Naive thymus-derived CD4-positive, alpha-beta T cell (primary cell): ENCODE results near the gene S100A3. TPM values are rescaled to one million over a fixed set of nuclear protein-coding genes. Genes with fewer than 3 reads are reported as not detected.

Source experiments
- ATAC-seq: fragments of 150-1000 bp; cut with Tn5 transposase; 2 replicates; pipeline ENCODE4 v1.10.0; 2021; ENCODE audit warnings: mild to moderate bottlenecking, moderate library complexity
- CTCF ChIA-PET: fragments of 350-600 bp; sonication (Branson Sonifier 250); formaldehyde crosslinking; loops from one replicate; lab custom pipeline; 2021; ENCODE audit warnings: antibody characterized with exemption; lab: Charles Lee
- POLR2A ChIA-PET: fragments of 350-600 bp; sonication (Branson Sonifier 250); formaldehyde crosslinking; loops from one replicate; lab custom pipeline; 2021; ENCODE audit warnings: antibody characterized with exemption, inconsistent platforms; lab: Charles Lee
- DNase-seq, 9 donors: peaks; one replicate each; pipeline versions ENCODE4 v3.0.0 to v3.0.0-alpha.2; 2020 to 2022; ENCODE audit warnings: mixed read lengths in 1 of 9
- H3K27ac ChIP-seq: one replicate; pipeline ENCODE4 v1.7.0; 2013; ENCODE audit warnings: mild to moderate bottlenecking, low read depth, low read length, moderate library complexity
- H3K27me3 ChIP-seq, 2 donors: one replicate each; pipeline ENCODE4 v1.7.0; 2013; ENCODE audit warnings: low read length in 2 of 2, mild to moderate bottlenecking in 2 of 2, moderate library complexity in 2 of 2; ENCODE audit not compliant: control insufficient read depth in 2 of 2, insufficient read depth in 2 of 2
- H3K36me3 ChIP-seq, 3 experiments: 1 replicate in 2 of 3; 2 replicates in 1 of 3; pipeline ENCODE4 v1.7.0; 2013; ENCODE audit warnings: low read length in 3 of 3, mild to moderate bottlenecking in 3 of 3, moderate library complexity in 1 of 3; ENCODE audit not compliant: insufficient read depth in 3 of 3, control insufficient read depth in 2 of 3
- H3K4me1 ChIP-seq, 2 donors: one replicate each; pipeline ENCODE4 v1.7.0; 2013; ENCODE audit warnings: low read length in 2 of 2, mild to moderate bottlenecking in 2 of 2, moderate library complexity in 1 of 2; ENCODE audit not compliant: control insufficient read depth in 2 of 2, insufficient read depth in 2 of 2
- H3K4me3 ChIP-seq: 2 replicates; pipeline ENCODE4 v1.7.0; 2013; ENCODE audit warnings: mild to moderate bottlenecking, low read length
- H3K9me3 ChIP-seq, 3 experiments: 1 replicate in 2 of 3; 2 replicates in 1 of 3; pipeline ENCODE4 v1.7.0; 2013; ENCODE audit warnings: low read length in 3 of 3; ENCODE audit not compliant: control insufficient read depth in 2 of 3
- H3K27ac Mint-ChIP-seq, 9 donors: one replicate each; pipeline ENCODE4 v1.8.0; 2020 to 2022; ENCODE audit warnings: mixed read lengths in 9 of 9, mild to moderate bottlenecking in 8 of 9, moderate library complexity in 5 of 9, inconsistent platforms in 2 of 9
- H3K27me3 Mint-ChIP-seq, 5 donors: one replicate each; pipeline ENCODE4 v1.8.0; 2021 to 2022; ENCODE audit warnings: mixed read lengths in 5 of 5, mild to moderate bottlenecking in 1 of 5
- H3K36me3 Mint-ChIP-seq, 5 donors: one replicate each; pipeline ENCODE4 v1.8.0; 2020 to 2022; ENCODE audit warnings: mixed read lengths in 5 of 5, mild to moderate bottlenecking in 3 of 5, inconsistent platforms in 1 of 5
- H3K4me1 Mint-ChIP-seq, 7 donors: one replicate each; pipeline ENCODE4 v1.8.0; 2020 to 2022; ENCODE audit warnings: mixed read lengths in 7 of 7, mild to moderate bottlenecking in 3 of 7, inconsistent platforms in 1 of 7
- H3K4me3 Mint-ChIP-seq, 10 donors: one replicate each; pipeline ENCODE4 v1.8.0; 2020 to 2022; ENCODE audit warnings: mild to moderate bottlenecking in 10 of 10, mixed read lengths in 10 of 10, moderate library complexity in 6 of 10, inconsistent platforms in 2 of 10
- H3K9me3 Mint-ChIP-seq, 11 donors: one replicate each; pipeline ENCODE4 v1.8.0; 2020 to 2022; ENCODE audit warnings: mixed read lengths in 11 of 11, mild to moderate bottlenecking in 4 of 11, inconsistent platforms in 1 of 11, moderate library complexity in 1 of 11
- intact Hi-C, 2 donors: fragments of 100-400 bp; cut with micrococcal nuclease; formaldehyde crosslinking; loops; one replicate each; pipeline ENCODE4 v1.15.1; 2023
- polyA plus RNA-seq, 2 donors: library from polyadenylated mRNA; unstranded; fragments of 300-500 nt; fragmentation: Illumina TruSeq; gene quantifications; one replicate each; pipeline ENCODE4 v1.2.3, GENCODE V29; 2021
- total RNA-seq, 6 experiments: library from RNA in 5 of 6; stranded (reverse) in 5 of 6; gene quantifications; 1 replicate in 5 of 6; 2 replicates in 1 of 6; pipeline ENCODE4 v1.2.3 and lab custom pipeline; 2021 to 2026

The S100A3 gene
- total and polyA plus RNA-seq, 7 experiments from 2014 or later: not detected

GRCh38 chr1:153567621-153568366 is 18.7 kb upstream of the S100A3 start:
- peaks cover 12 to 13% of the 10 kb centered on the region in 2 donors for H3K4me1 ChIP-seq
- H3K36me3 ChIP-seq: no peaks in the 10 kb centered on the region
- H3K9me3 ChIP-seq: no peaks in the 10 kb centered on the region
- no peak overlapping the region for H3K4me3 ChIP-seq
- Mint-ChIP-seq H3K9me3 (no peaks in the 10 kb centered on the region), H3K4me1 (peaks cover 25 to 36% (median 30%) of the 10 kb centered on the region in 7 donors), H3K27me3 (peaks cover 0 to 8% (median 0%) of the 10 kb centered on the region in 5 donors), H3K27ac (peak overlapping the region in 5 of 9 donors; percentile 13 to 90 (median 69)), H3K36me3 (no peaks in the 10 kb centered on the region), H3K4me3 (peak overlapping the region in 6 of 10 donors; percentile 16 to 82 (median 66))
- ChIA-PET CTCF (interaction anchor here (0.6 to 7.0 kb wide), 16 partner anchors 8 to 81 kb away, joined by 3 to 139 read pairs (median 4); partner anchors contain the start of genes S100A4, S100A5 and S100A6), POLR2A (interaction anchor here (0.9 to 3.7 kb wide), 4 partner anchors 22 to 57 kb away, joined by 4 to 58 read pairs (median 5); partner anchors contain the start of genes S100A4 and S100A6)
- ATAC-seq: no peak
- peak in 1 of 9 donors; percentile 50 for DNase-seq
- intact Hi-C loops: loop anchor here (1.0 to 5.0 kb wide), 7 partner anchors 22 to 180 kb away; partner anchors contain the start of genes S100A4 (in 2 of the 2), S100A14 (in 1 of the 2) and SNAPIN (in 1 of the 2)
- H3K27ac ChIP-seq: no peak overlapping the region
- H3K27me3 ChIP-seq: no peaks in the 10 kb centered on the region

GRCh38 chr1:153566414-153567371 is 17.6 kb upstream of the S100A3 start:
- peaks cover 12 to 13% of the 10 kb centered on the region in 2 donors for H3K4me1 ChIP-seq
- ChIA-PET CTCF (interaction anchor here (0.6 to 4.1 kb wide), 5 partner anchors 22 to 358 kb away, joined by 4 to 31 read pairs (median 5); no protein-coding TSS in a partner anchor), POLR2A (interaction anchor here (0.7 to 2.0 kb wide), 5 partner anchors 18 to 34 kb away, joined by 3 to 16 read pairs (median 9); partner anchors contain the start of genes S100A5 and S100A6)
- Mint-ChIP-seq H3K4me3 (peak overlapping the region in 3 of 10 donors; percentile 16 to 57 (median 56)), H3K9me3 (no peaks in the 10 kb centered on the region), H3K27me3 (peaks cover 0 to 6% (median 0%) of the 10 kb centered on the region in 5 donors), H3K36me3 (no peaks in the 10 kb centered on the region), H3K27ac (peak overlapping the region in 5 of 9 donors; percentile 9 to 92 (median 87)), H3K4me1 (peaks cover 25 to 32% (median 28%) of the 10 kb centered on the region in 7 donors)
- H3K9me3 ChIP-seq: no peaks in the 10 kb centered on the region
- intact Hi-C loops: loop anchor here (5.0 kb wide), 2 partner anchors 51 to 181 kb away; partner anchors contain the start of gene S100A14 (in 1 of the 2)
- H3K4me3 ChIP-seq: no peak overlapping the region
- peak overlapping the region; percentile 17 for H3K27ac ChIP-seq
- H3K36me3 ChIP-seq: no peaks in the 10 kb centered on the region
- peak in 3 of 9 donors; percentile 38 to 82 (median 44) for DNase-seq
- no peaks in the 10 kb centered on the region for H3K27me3 ChIP-seq
- ATAC-seq: peak; percentile 88

- ChIA-PET POLR2A (interaction anchor here (0.7 to 2.0 kb wide), 6 partner anchors 17 to 876 kb away, joined by 3 to 16 read pairs (median 9); partner anchors contain the start of genes S100A5 and S100A6), CTCF (interaction anchor here (0.6 to 4.1 kb wide), 4 partner anchors 32 to 359 kb away, joined by 4 to 31 read pairs (median 10); no protein-coding TSS in a partner anchor)
- Mint-ChIP-seq H3K27me3 (no peaks in the 10 kb centered on the region), H3K4me1 (peaks cover 25 to 36% (median 28%) of the 10 kb centered on the region in 7 donors), H3K4me3 (peak within 1 kb of the TSS in 7 of 10 donors; percentile 32 to 81 (median 56)), H3K27ac (peak within 1 kb of the TSS; percentile 56 to 98 (median 85)), H3K9me3 (no peaks in the 10 kb centered on the region), H3K36me3 (no peaks in the 10 kb centered on the region)
- peaks cover 12 to 13% of the 10 kb centered on the region in 2 donors for H3K4me1 ChIP-seq
- H3K9me3 ChIP-seq: no peaks in the 10 kb centered on the region
- no peaks in the 10 kb centered on the region for H3K27me3 ChIP-seq
- DNase-seq (peak in 1 of 9 donors; percentile 48), ATAC-seq (peak; percentile 69)
- intact Hi-C loops: loop anchor here (5.0 kb wide), 2 partner anchors 52 to 182 kb away; partner anchors contain the start of gene S100A14 (in 1 of the 2)
- H3K4me3 ChIP-seq: no peak within 1 kb of the TSS
- peak within 1 kb of the TSS; percentile 17 for H3K27ac ChIP-seq
- no peaks in the 10 kb centered on the region for H3K36me3 ChIP-seq
Measured at GRCh38 chr1:153565529-153566374, 16.7 kb upstream of the S100A3 start, which contains the start of gene S100A2. Gene S100A2, minus strand, starts transcription at chr1:153565844. Its CDS starts 1,967 bp downstream, at chr1:153563877.

GRCh38 chr1:153563991-153564390 is 14.9 kb upstream of the S100A3 start:
- no peaks in the 10 kb centered on the region for H3K9me3 ChIP-seq
- intact Hi-C loops: no loop called here
- DNase-seq (no peak), ATAC-seq (no peak)
- Mint-ChIP-seq H3K27me3 (no peaks in the 10 kb centered on the region), H3K9me3 (no peaks in the 10 kb centered on the region), H3K4me1 (peaks cover 25 to 36% (median 27%) of the 10 kb centered on the region in 7 donors), H3K27ac (peak overlapping the region in 1 of 9 donors; percentile 56), H3K36me3 (no peaks in the 10 kb centered on the region), H3K4me3 (no peak overlapping the region)
- H3K36me3 ChIP-seq: no peaks in the 10 kb centered on the region
- CTCF ChIA-PET: interaction anchor here (1.3 to 4.1 kb wide), 3 partner anchors 19 to 53 kb away, joined by 3 to 31 read pairs (median 16); partner anchors contain the start of gene S100A4
- no peak overlapping the region for H3K4me3 ChIP-seq
- peaks cover 12 to 13% of the 10 kb centered on the region in 2 donors for H3K4me1 ChIP-seq
- POLR2A ChIA-PET: interaction anchor here (0.6 to 1.9 kb wide), 7 partner anchors 19 to 590 kb away, joined by 3 to 6 read pairs (median 3); partner anchors contain the start of genes S100A4 and S100A5
- no peak overlapping the region for H3K27ac ChIP-seq
- H3K27me3 ChIP-seq: no peaks in the 10 kb centered on the region

GRCh38 chr1:153563483-153563901 is 14.4 kb upstream of the S100A3 start:
- intact Hi-C loops: no loop called here
- POLR2A ChIA-PET: interaction anchor here (0.9 to 1.9 kb wide), 5 partner anchors 18 to 166 kb away, joined by 3 to 6 read pairs (median 4); partner anchors contain the start of genes S100A4 and S100A5
- Mint-ChIP-seq H3K27ac (peak overlapping the region in 2 of 9 donors; percentile 42 to 56), H3K27me3 (no peaks in the 10 kb centered on the region), H3K4me1 (peaks cover 22 to 31% (median 24%) of the 10 kb centered on the region in 7 donors), H3K36me3 (no peaks in the 10 kb centered on the region), H3K4me3 (no peak overlapping the region), H3K9me3 (no peaks in the 10 kb centered on the region)
- ATAC-seq (no peak), DNase-seq (no peak)
- H3K4me3 ChIP-seq: no peak overlapping the region
- H3K9me3 ChIP-seq: no peaks in the 10 kb centered on the region
- H3K4me1 ChIP-seq: peaks cover 12 to 13% of the 10 kb centered on the region in 2 donors
- no peak overlapping the region for H3K27ac ChIP-seq
- H3K27me3 ChIP-seq: no peaks in the 10 kb centered on the region
- CTCF ChIA-PET: interaction anchor here (1.3 to 4.1 kb wide), 3 partner anchors 18 to 53 kb away, joined by 3 to 31 read pairs (median 16); partner anchors contain the start of gene S100A4
- no peaks in the 10 kb centered on the region for H3K36me3 ChIP-seq
